CD4-positive, CD25-positive, alpha-beta regulatory T cell (primary cell): Measurements from ENCODE around the gene HOXB3. TPM values are rescaled to one million over a fixed set of nuclear protein-coding genes. Genes with fewer than 3 reads are reported as not detected.

Experiments
- ATAC-seq, 2 donors: fragments of 150-1000 bp; cut with Tn5 transposase; one replicate each; pipeline ENCODE4 v1.10.0; 2021; ENCODE audit warnings: low read depth in 2 of 2, moderate number of reproducible peaks in 2 of 2, moderate library complexity in 1 of 2
- DNase-seq, 3 donors: peaks; one replicate each; pipeline versions ENCODE4 v3.0.0 to v3.0.0-alpha.2; 2012 to 2022; ENCODE audit warnings: mixed read lengths in 1 of 3
- H3K27ac ChIP-seq: one replicate; pipeline ENCODE4 v1.7.0; 2013; ENCODE audit warnings: mild to moderate bottlenecking, low read length; ENCODE audit not compliant: insufficient read depth, poor library complexity, severe bottlenecking
- H3K27me3 ChIP-seq: one replicate; pipeline ENCODE4 v1.7.0; 2013; ENCODE audit warnings: low read length; ENCODE audit not compliant: control insufficient read depth, insufficient read depth
- H3K36me3 ChIP-seq: one replicate; pipeline ENCODE4 v1.7.0; 2013; ENCODE audit warnings: mild to moderate bottlenecking, low read length, moderate library complexity; ENCODE audit not compliant: control insufficient read depth, insufficient read depth
- H3K4me1 ChIP-seq: 2 replicates; pipeline ENCODE4 v1.7.0; 2013; ENCODE audit warnings: mild to moderate bottlenecking, low read length; ENCODE audit not compliant: insufficient read depth, control insufficient read depth, poor library complexity, severe bottlenecking
- H3K4me3 ChIP-seq: one replicate; pipeline ENCODE4 v1.7.0; 2013; ENCODE audit warnings: low read depth, mild to moderate bottlenecking, low read length, moderate library complexity
- H3K9me3 ChIP-seq, 2 experiments: 1 replicate in 1 of 2; 2 replicates in 1 of 2; pipeline ENCODE4 v1.7.0; 2013; ENCODE audit warnings: low read length in 2 of 2, mild to moderate bottlenecking in 1 of 2, moderate library complexity in 1 of 2; ENCODE audit not compliant: control insufficient read depth in 2 of 2
- H3K27ac Mint-ChIP-seq, 3 donors: one replicate each; pipeline ENCODE4 v1.8.0; 2020 to 2022; ENCODE audit warnings: mild to moderate bottlenecking in 3 of 3, mixed read lengths in 3 of 3, moderate library complexity in 2 of 3
- H3K27me3 Mint-ChIP-seq: one replicate; pipeline ENCODE4 v1.8.0; 2022; ENCODE audit warnings: mild to moderate bottlenecking, mixed read lengths
- H3K36me3 Mint-ChIP-seq: one replicate; pipeline ENCODE4 v1.8.0; 2020; ENCODE audit warnings: mixed read lengths
- H3K4me1 Mint-ChIP-seq, 4 donors: one replicate each; pipeline ENCODE4 v1.8.0; 2020 to 2022; ENCODE audit warnings: mixed read lengths in 4 of 4, mild to moderate bottlenecking in 1 of 4
- H3K4me3 Mint-ChIP-seq, 4 donors: one replicate each; pipeline ENCODE4 v1.8.0; 2020 to 2022; ENCODE audit warnings: mild to moderate bottlenecking in 4 of 4, mixed read lengths in 4 of 4, moderate library complexity in 3 of 4
- H3K9me3 Mint-ChIP-seq, 7 donors: one replicate each; pipeline ENCODE4 v1.8.0; 2020 to 2022; ENCODE audit warnings: mixed read lengths in 7 of 7, mild to moderate bottlenecking in 3 of 7, moderate library complexity in 2 of 7
- polyA plus RNA-seq, 4 donors: library from polyadenylated mRNA; unstranded; fragments of 300-500 nt; fragmentation: Illumina TruSeq; gene quantifications; one replicate each; pipeline ENCODE4 v1.2.3, GENCODE V29; 2021
- total RNA-seq: library from RNA; stranded (reverse); gene quantifications from one replicate; pipeline ENCODE4 v1.2.3, GENCODE V29; 2022

Gene HOXB3
- total and polyA plus RNA-seq, 5 donors from 2014 or later, result 0.05 to 8.1 (median 0.16) TPM; not detected in 2

DNA sequence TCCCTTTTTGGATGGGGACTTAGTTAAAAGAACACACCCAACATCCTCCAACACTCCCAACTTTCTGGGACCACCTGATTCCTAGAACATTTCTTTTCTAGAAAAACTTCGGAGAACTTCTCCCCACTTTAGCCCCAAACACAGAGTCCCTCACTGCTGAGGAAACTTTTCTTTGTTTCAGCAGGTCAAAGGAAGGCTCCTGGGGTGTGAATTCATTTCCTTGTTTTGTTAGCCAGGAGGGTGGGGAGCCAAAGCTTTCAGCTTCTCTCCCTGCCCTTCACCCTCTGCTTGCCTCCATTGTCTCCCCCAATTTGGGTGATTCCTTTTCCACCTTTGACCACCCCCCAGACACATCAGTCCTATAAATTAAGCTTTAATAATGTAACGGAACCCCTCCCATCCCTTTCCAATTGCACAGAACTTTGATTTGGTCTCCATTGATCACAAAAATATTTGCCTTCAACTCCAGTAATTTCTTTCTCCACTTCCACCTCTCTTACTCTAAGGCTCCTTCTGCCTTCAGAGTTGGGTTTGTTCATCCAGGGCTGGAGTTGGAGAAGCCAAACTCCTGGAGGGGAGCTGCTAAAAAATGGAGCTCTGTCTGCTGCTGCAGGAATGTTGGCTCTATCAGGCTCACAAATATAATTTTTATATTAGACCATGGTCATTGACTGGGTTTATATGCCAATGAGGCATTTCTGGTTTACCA is 22.2 kb downstream of the HOXB3 start:
- no peak overlapping the region for H3K27ac ChIP-seq
- H3K27ac Mint-ChIP-seq, result no peak overlapping the region
- H3K4me1 ChIP-seq, result no peaks in the 10 kb centered on the region
- H3K9me3 Mint-ChIP-seq, result no peaks in the 10 kb centered on the region
- H3K27me3 ChIP-seq, result peaks cover 6% of the 10 kb centered on the region
- no peak overlapping the region for H3K4me3 Mint-ChIP-seq
- H3K36me3 ChIP-seq, result no peaks in the 10 kb centered on the region
- no peaks in the 10 kb centered on the region for H3K9me3 ChIP-seq
- peaks cover 8% of the 10 kb centered on the region for H3K36me3 Mint-ChIP-seq
- H3K27me3 Mint-ChIP-seq, result peaks cover 25% of the 10 kb centered on the region
- no peak overlapping the region for H3K4me3 ChIP-seq
- H3K4me1 Mint-ChIP-seq, result peaks cover 0 to 10% (median 6%) of the 10 kb centered on the region in 4 donors
- DNase-seq (no peak), ATAC-seq (no peak)

DNA sequence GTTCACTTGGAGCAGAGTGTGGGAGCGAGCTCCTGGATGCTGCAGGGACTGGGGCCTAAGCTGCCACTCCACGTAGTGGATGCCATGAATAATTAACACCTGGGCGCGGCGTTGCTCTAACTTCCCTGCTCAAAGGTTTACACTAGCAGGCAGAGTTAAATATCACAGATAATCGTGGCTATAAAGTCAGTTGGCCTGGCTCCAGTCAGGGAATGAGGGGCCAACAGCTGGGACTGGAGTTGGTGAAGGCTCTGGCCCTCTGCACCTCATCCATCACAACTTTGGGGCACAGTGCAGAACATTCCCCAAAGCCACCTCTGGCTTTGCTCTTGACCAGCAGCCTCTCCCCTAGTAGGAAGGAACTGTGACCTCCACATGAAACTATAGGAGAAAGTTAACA is 22.8 kb downstream of the HOXB3 start:
- H3K4me3 Mint-ChIP-seq, result no peak overlapping the region
- peaks cover 0 to 10% (median 6%) of the 10 kb centered on the region in 4 donors for H3K4me1 Mint-ChIP-seq
- ATAC-seq (no peak), DNase-seq (no peak)
- Histone ChIP-seq H3K36me3 (no peaks in the 10 kb centered on the region), H3K4me1 (no peaks in the 10 kb centered on the region), H3K9me3 (no peaks in the 10 kb centered on the region), H3K4me3 (no peak overlapping the region), H3K27ac (no peak overlapping the region), H3K27me3 (peaks cover 6% of the 10 kb centered on the region)
- H3K27me3 Mint-ChIP-seq, result peaks cover 21% of the 10 kb centered on the region
- H3K27ac Mint-ChIP-seq, result no peak overlapping the region
- no peaks in the 10 kb centered on the region for H3K9me3 Mint-ChIP-seq
- H3K36me3 Mint-ChIP-seq, result peaks cover 8% of the 10 kb centered on the region

DNA sequence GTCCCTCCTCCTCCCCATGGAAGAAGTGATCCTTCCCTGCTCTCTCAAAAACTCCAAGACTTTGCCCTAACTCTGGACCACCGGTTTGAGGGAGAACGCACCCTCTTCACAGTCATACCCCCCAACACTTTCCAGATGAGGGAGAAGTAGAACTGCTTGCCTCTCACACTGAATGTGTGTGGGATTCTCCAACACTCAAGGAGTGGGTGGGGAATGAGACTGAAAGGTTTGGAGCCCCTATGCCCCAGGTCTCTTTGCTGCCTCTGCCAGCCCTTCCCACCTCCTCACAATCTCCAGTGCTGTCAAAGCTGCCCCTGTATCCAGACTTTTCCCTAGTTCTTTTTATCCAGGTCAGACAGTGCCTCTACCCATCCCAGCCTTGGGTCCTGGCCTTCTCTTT is 23.3 kb downstream of the HOXB3 start:
- H3K27ac ChIP-seq, result no peak overlapping the region
- DNase-seq (no peak), ATAC-seq (no peak)
- no peaks in the 10 kb centered on the region for H3K4me1 ChIP-seq
- no peaks in the 10 kb centered on the region for H3K9me3 ChIP-seq
- Mint-ChIP-seq H3K27ac (no peak overlapping the region), H3K4me3 (no peak overlapping the region), H3K4me1 (peaks cover 0 to 13% (median 6%) of the 10 kb centered on the region in 4 donors), H3K36me3 (peaks cover 8% of the 10 kb centered on the region), H3K9me3 (no peaks in the 10 kb centered on the region), H3K27me3 (peaks cover 18% of the 10 kb centered on the region)
- peaks cover 6% of the 10 kb centered on the region for H3K27me3 ChIP-seq
- H3K4me3 ChIP-seq, result no peak overlapping the region
- H3K36me3 ChIP-seq, result no peaks in the 10 kb centered on the region

DNA sequence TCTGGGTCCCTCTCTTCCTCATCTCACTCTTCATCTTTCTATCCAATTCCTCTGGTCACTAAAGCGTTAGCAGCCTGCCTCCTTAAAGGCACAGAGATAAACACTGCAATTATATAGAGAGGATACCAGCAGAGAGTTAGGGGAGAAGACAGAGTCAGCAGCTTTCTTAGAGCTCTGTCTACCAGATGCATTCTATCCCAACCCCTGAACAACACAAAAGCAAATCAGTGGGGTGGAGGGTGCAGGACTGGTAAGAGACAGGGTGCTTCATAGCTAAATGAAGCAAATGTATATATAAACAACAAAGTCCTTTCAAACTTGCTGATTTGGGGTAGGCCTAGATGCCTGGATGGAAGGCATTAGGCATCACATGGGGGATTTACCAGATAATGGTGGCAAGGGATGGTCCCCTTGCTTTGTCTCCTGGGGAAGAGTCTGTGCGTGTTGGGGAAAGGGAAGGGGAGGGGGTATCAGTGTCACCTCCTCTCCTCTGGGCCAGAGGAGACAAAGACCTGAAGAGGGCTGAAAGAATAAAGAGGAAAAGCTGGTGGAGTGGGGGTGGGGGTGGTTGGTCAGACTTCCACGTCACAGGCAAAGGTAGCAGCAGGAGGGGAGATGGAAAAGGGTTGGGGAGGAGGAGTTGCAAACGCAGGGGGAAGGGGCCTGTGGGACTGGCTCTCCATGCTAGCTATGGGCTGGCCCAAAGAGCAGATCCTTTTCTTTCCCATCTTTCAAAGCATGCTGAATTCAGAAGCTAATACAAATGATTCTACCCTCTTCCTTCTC is 23.9 kb downstream of the HOXB3 start:
- no peak overlapping the region for H3K4me3 Mint-ChIP-seq
- no peak for DNase-seq
- H3K27me3 ChIP-seq, result peaks cover 6% of the 10 kb centered on the region

DNA sequence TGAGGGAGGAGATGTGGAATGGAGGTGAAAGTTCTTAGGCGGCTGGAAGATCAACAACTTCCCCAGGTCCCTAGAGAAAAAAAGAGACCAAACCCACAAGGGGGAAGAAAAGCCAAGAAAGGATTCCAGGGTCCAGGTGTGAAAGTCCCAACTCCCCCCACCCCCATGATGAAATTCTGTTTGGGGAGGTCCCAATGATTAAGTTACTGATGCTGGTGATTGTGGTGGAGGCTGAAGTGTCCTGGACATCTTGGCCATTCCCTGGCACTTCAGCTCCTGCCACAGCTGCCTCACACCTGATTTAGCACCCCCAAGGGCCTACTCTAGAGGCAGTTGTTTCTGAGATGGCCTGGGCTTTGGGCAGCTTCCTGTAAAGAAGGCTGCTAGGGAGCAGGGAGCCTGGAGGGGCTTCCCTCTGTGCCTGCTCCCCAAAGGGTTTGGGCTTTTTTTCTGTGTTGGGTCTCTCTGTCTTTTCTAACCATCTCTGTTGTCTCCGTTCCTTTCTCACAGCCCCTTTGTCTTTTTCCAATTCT is 25.0 kb downstream of the HOXB3 start:
- Mint-ChIP-seq H3K9me3 (no peaks in the 10 kb centered on the region), H3K4me3 (peak overlapping the region in 1 of 4 donors; percentile 56), H3K36me3 (peaks cover 8% of the 10 kb centered on the region), H3K27ac (no peak overlapping the region), H3K27me3 (peaks cover 15% of the 10 kb centered on the region), H3K4me1 (peaks cover 0 to 18% (median 6%) of the 10 kb centered on the region in 4 donors)
- ATAC-seq (no peak), DNase-seq (no peak)
- Histone ChIP-seq H3K4me1 (no peaks in the 10 kb centered on the region), H3K27me3 (peaks cover 6% of the 10 kb centered on the region), H3K4me3 (no peak overlapping the region), H3K36me3 (no peaks in the 10 kb centered on the region), H3K9me3 (no peaks in the 10 kb centered on the region), H3K27ac (no peak overlapping the region)

More for the DNA sequence above, 23.9 kb downstream of the HOXB3 start:
- Mint-ChIP-seq H3K4me1 (peaks cover 0 to 18% (median 6%) of the 10 kb centered on the region in 4 donors), H3K9me3 (no peaks in the 10 kb centered on the region), H3K27me3 (peaks cover 15% of the 10 kb centered on the region), H3K27ac (no peak overlapping the region), H3K36me3 (peaks cover 8% of the 10 kb centered on the region)
- Histone ChIP-seq H3K4me1 (no peaks in the 10 kb centered on the region), H3K36me3 (no peaks in the 10 kb centered on the region), H3K9me3 (no peaks in the 10 kb centered on the region), H3K27ac (no peak overlapping the region), H3K4me3 (no peak overlapping the region)
- ATAC-seq, result no peak

DNA sequence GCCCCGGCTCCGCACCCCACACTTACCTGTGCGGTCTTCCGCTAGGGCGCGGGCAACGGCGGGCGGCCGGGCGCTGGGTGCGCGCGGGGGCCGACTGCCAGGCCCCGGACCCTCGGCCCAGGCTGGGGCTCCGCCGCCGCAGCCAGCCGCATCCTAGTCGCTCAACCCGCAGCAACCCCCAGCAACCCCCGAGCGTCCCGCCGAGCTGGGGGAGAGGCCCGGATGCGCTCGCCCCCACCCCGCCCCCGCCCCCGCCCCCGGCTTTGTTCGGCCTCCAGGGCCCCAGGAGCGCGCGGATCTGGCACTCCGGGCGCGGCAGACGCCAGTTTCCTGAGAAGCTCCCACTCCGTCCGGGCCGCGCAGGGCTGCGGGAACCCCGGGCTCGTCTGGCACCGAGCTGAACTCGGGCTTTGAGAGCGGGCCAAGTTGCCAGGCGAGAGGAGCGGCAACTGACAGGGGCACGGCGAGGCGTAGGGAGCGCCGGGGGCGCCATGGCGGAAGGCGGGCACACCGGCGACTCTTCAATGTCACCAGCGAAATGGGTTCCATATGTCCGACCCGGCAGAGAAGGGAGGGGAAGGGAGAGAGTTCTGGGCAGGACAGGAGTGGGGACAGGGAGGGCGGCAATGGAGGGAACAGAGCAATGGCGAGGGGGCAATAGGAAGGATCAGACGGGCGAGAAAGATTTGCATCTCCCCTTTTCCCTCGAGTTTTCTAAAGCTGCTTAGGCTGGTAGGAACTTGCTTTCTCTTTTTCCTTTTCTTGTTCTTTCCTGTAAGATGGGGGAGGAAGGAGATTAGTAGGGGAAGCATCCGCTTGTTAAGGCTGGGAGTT is 25.6 kb downstream of the HOXB3 start:
- Mint-ChIP-seq H3K27ac (no peak overlapping the region), H3K9me3 (no peaks in the 10 kb centered on the region), H3K4me1 (peaks cover 0 to 18% (median 6%) of the 10 kb centered on the region in 4 donors), H3K36me3 (peaks cover 3% of the 10 kb centered on the region), H3K27me3 (peaks cover 10% of the 10 kb centered on the region), H3K4me3 (peak overlapping the region in 1 of 4 donors; percentile 56)
- Histone ChIP-seq H3K36me3 (no peaks in the 10 kb centered on the region), H3K4me1 (no peaks in the 10 kb centered on the region), H3K27me3 (peaks cover 6% of the 10 kb centered on the region), H3K4me3 (no peak overlapping the region), H3K9me3 (no peaks in the 10 kb centered on the region), H3K27ac (no peak overlapping the region)
- ATAC-seq (no peak), DNase-seq (no peak)

DNA sequence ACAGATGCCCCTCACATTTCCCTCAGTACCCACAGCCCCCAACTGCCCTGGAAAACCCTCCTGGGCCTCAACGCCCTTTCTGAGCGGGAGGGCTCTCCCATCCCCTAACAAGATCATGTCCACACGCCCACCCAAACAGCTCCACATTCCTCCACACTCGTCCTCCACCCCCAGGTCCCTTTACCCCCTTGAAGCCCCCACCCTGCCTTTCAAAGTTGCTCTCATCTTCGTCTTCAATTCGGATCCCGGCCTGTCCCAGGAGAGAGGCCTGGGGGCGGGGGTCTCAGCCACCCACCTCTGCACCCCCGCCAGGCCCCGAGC is 26.2 kb downstream of the HOXB3 start:
- no peak for ATAC-seq
- Histone ChIP-seq H3K27me3 (peaks cover 6% of the 10 kb centered on the region), H3K36me3 (no peaks in the 10 kb centered on the region), H3K27ac (no peak overlapping the region), H3K4me3 (no peak overlapping the region), H3K9me3 (no peaks in the 10 kb centered on the region), H3K4me1 (no peaks in the 10 kb centered on the region)
- DNase-seq, result no peak
- no peak overlapping the region for H3K4me3 Mint-ChIP-seq
- peaks cover 3% of the 10 kb centered on the region for H3K36me3 Mint-ChIP-seq
- H3K9me3 Mint-ChIP-seq, result no peaks in the 10 kb centered on the region
- peaks cover 9% of the 10 kb centered on the region for H3K27me3 Mint-ChIP-seq
- H3K4me1 Mint-ChIP-seq, result peaks cover 0 to 18% (median 3%) of the 10 kb centered on the region in 4 donors
- H3K27ac Mint-ChIP-seq, result no peak overlapping the region
